CD8-positive, alpha-beta memory T cell (primary cell): ENCODE measurements around the gene SSX7. TPM values are rescaled to one million over a fixed set of nuclear protein-coding genes. Genes with fewer than 3 reads are reported as not detected.
"Not testable (repeated sequence)": the region's sequence is repeated elsewhere in the genome, so short reads cannot be mapped to it uniquely, and the experiment has no call there.

Experiments used
- CTCF ChIA-PET: fragments of 350-600 bp; sonication (Branson Sonifier 250); formaldehyde crosslinking; loops from one replicate; lab custom pipeline; 2021; ENCODE audit warnings: antibody characterized with exemption; lab: Charles Lee
- POLR2A ChIA-PET: fragments of 350-600 bp; sonication (Branson Sonifier 250); formaldehyde crosslinking; loops from one replicate; lab custom pipeline; 2021; ENCODE audit warnings: antibody characterized with exemption; lab: Charles Lee
- DNase-seq, 5 donors: peaks; one replicate each; pipeline versions ENCODE4 v3.0.0 to v3.0.0-alpha.2; 2020 to 2022; ENCODE audit warnings: mixed read lengths in 1 of 5
- H3K27ac ChIP-seq: one replicate; pipeline ENCODE4 v1.7.0; 2013; ENCODE audit warnings: low read depth, mild to moderate bottlenecking, low read length, moderate library complexity
- H3K27me3 ChIP-seq: 2 replicates; pipeline ENCODE4 v1.7.0; 2013; ENCODE audit warnings: low read length, mild to moderate bottlenecking; ENCODE audit not compliant: insufficient read depth, poor library complexity, severe bottlenecking
- H3K36me3 ChIP-seq: 2 replicates; pipeline ENCODE4 v1.7.0; 2013; ENCODE audit warnings: mild to moderate bottlenecking, low read length, moderate library complexity; ENCODE audit not compliant: insufficient read depth
- H3K4me1 ChIP-seq: 2 replicates; pipeline ENCODE4 v1.7.0; 2013; ENCODE audit warnings: mild to moderate bottlenecking, low read length, moderate library complexity; ENCODE audit not compliant: insufficient read depth
- H3K4me3 ChIP-seq: 2 replicates; pipeline ENCODE4 v1.7.0; 2013; ENCODE audit warnings: mild to moderate bottlenecking, low read length
- H3K9me3 ChIP-seq: 2 replicates; pipeline ENCODE4 v1.7.0; 2013; ENCODE audit warnings: mild to moderate bottlenecking, low read length
- H3K27ac Mint-ChIP-seq, 8 donors: one replicate each; pipeline ENCODE4 v1.8.0; 2020 to 2021; ENCODE audit warnings: mixed read lengths in 8 of 8, mild to moderate bottlenecking in 6 of 8, inconsistent platforms in 3 of 8, moderate library complexity in 3 of 8
- H3K27me3 Mint-ChIP-seq, 2 donors: one replicate each; pipeline ENCODE4 v1.8.0; 2020 to 2021; ENCODE audit warnings: mixed read lengths in 2 of 2, mild to moderate bottlenecking in 1 of 2, moderate library complexity in 1 of 2
- H3K36me3 Mint-ChIP-seq, 3 donors: one replicate each; pipeline ENCODE4 v1.8.0; 2020 to 2021; ENCODE audit warnings: mixed read lengths in 3 of 3, inconsistent platforms in 1 of 3, mild to moderate bottlenecking in 1 of 3
- H3K4me1 Mint-ChIP-seq, 3 donors: one replicate each; pipeline ENCODE4 v1.8.0; 2020 to 2021; ENCODE audit warnings: mixed read lengths in 3 of 3, inconsistent platforms in 1 of 3, mild to moderate bottlenecking in 1 of 3
- H3K4me3 Mint-ChIP-seq, 7 donors: one replicate each; pipeline ENCODE4 v1.8.0; 2020 to 2021; ENCODE audit warnings: mixed read lengths in 7 of 7, mild to moderate bottlenecking in 6 of 7, moderate library complexity in 4 of 7, inconsistent platforms in 2 of 7
- H3K9me3 Mint-ChIP-seq, 5 donors: one replicate each; pipeline ENCODE4 v1.8.0; 2020 to 2022; ENCODE audit warnings: mixed read lengths in 5 of 5, mild to moderate bottlenecking in 3 of 5, moderate library complexity in 2 of 5, inconsistent platforms in 1 of 5
- polyA plus RNA-seq: library from polyadenylated mRNA; unstranded; fragments of 300-500 nt; fragmentation: Illumina TruSeq; gene quantifications from one replicate; pipeline ENCODE4 v1.2.3, GENCODE V29; 2021
- total RNA-seq, 2 experiments: library from RNA; stranded (reverse); gene quantifications; one replicate each; pipeline ENCODE4 v1.2.3, GENCODE V29; 2021

SSX7 gene
- total RNA-seq (not detected), polyA plus RNA-seq (not detected)

- H3K27me3 ChIP-seq, H3K27ac ChIP-seq, H3K4me3 ChIP-seq, DNase-seq, CTCF ChIA-PET, H3K9me3 ChIP-seq, H3K4me1 ChIP-seq, H3K27me3 Mint-ChIP-seq, H3K4me3 Mint-ChIP-seq, H3K9me3 Mint-ChIP-seq, H3K36me3 Mint-ChIP-seq, H3K4me1 Mint-ChIP-seq, H3K36me3 ChIP-seq, H3K27ac Mint-ChIP-seq, POLR2A ChIA-PET: not testable (repeated sequence)
Measured at GRCh38 chrX:52654800-52655199, at the start of gene SSX7. Gene SSX7, minus strand, starts transcription at chrX:52654900. Its CDS starts 1,428 bp downstream, at chrX:52653472.

- H3K9me3 Mint-ChIP-seq, H3K27ac Mint-ChIP-seq, H3K36me3 Mint-ChIP-seq, H3K27ac ChIP-seq, H3K4me1 Mint-ChIP-seq, H3K27me3 ChIP-seq, H3K9me3 ChIP-seq, POLR2A ChIA-PET, H3K4me3 Mint-ChIP-seq, H3K4me3 ChIP-seq, H3K36me3 ChIP-seq, CTCF ChIA-PET, H3K27me3 Mint-ChIP-seq, DNase-seq, H3K4me1 ChIP-seq: not testable (repeated sequence)
Measured at GRCh38 chrX:52692034-52692433, 37.3 kb upstream of the SSX7 start.

GRCh38 chrX:52662218-52662617, 7.5 kb upstream of the SSX7 start:
- CTCF ChIA-PET, H3K36me3 ChIP-seq, H3K27ac ChIP-seq, H3K27ac Mint-ChIP-seq, H3K9me3 ChIP-seq, POLR2A ChIA-PET, H3K4me1 Mint-ChIP-seq, H3K4me1 ChIP-seq, H3K27me3 Mint-ChIP-seq, H3K36me3 Mint-ChIP-seq, DNase-seq, H3K9me3 Mint-ChIP-seq, H3K27me3 ChIP-seq, H3K4me3 Mint-ChIP-seq, H3K4me3 ChIP-seq: not testable (repeated sequence)

GRCh38 chrX:52655475-52655874, 775 bp upstream of the SSX7 start:
- H3K4me1 ChIP-seq, CTCF ChIA-PET, DNase-seq, H3K4me1 Mint-ChIP-seq, H3K27me3 Mint-ChIP-seq, H3K4me3 Mint-ChIP-seq, H3K9me3 ChIP-seq, POLR2A ChIA-PET, H3K27me3 ChIP-seq, H3K27ac Mint-ChIP-seq, H3K27ac ChIP-seq, H3K4me3 ChIP-seq, H3K9me3 Mint-ChIP-seq, H3K36me3 ChIP-seq, H3K36me3 Mint-ChIP-seq: not testable (repeated sequence)

- H3K36me3 Mint-ChIP-seq, H3K27me3 ChIP-seq, H3K27ac ChIP-seq, POLR2A ChIA-PET, H3K9me3 ChIP-seq, H3K27me3 Mint-ChIP-seq, H3K27ac Mint-ChIP-seq, DNase-seq, H3K4me3 Mint-ChIP-seq, H3K9me3 Mint-ChIP-seq, H3K4me3 ChIP-seq, H3K4me1 Mint-ChIP-seq, CTCF ChIA-PET, H3K36me3 ChIP-seq, H3K4me1 ChIP-seq: not testable (repeated sequence)
Measured at GRCh38 chrX:52650676-52651075, 4.0 kb downstream of the SSX7 start.

- H3K27me3 ChIP-seq, POLR2A ChIA-PET, H3K27ac ChIP-seq, H3K4me1 Mint-ChIP-seq, CTCF ChIA-PET, DNase-seq, H3K9me3 ChIP-seq, H3K4me3 Mint-ChIP-seq, H3K4me1 ChIP-seq, H3K36me3 Mint-ChIP-seq, H3K36me3 ChIP-seq, H3K9me3 Mint-ChIP-seq, H3K4me3 ChIP-seq, H3K27ac Mint-ChIP-seq: not testable (repeated sequence)
- H3K27me3 Mint-ChIP-seq, result peaks cover 4 to 11% of the 10 kb centered on the region in 2 donors
Measured at GRCh38 chrX:52648956-52649355, 5.7 kb downstream of the SSX7 start.

- POLR2A ChIA-PET, H3K27me3 ChIP-seq, H3K36me3 Mint-ChIP-seq, H3K4me1 ChIP-seq, H3K4me1 Mint-ChIP-seq, H3K9me3 ChIP-seq, H3K4me3 ChIP-seq, H3K27ac Mint-ChIP-seq, CTCF ChIA-PET, H3K9me3 Mint-ChIP-seq, H3K4me3 Mint-ChIP-seq, H3K36me3 ChIP-seq, H3K27ac ChIP-seq, DNase-seq: not testable (repeated sequence)
- H3K27me3 Mint-ChIP-seq, result peaks cover 4 to 14% of the 10 kb centered on the region in 2 donors
Measured at GRCh38 chrX:52628483-52628882, 26.2 kb downstream of the SSX7 start.

GRCh38 chrX:52620661-52621060, 34.0 kb downstream of the SSX7 start:
- H3K4me3 ChIP-seq, H3K4me1 Mint-ChIP-seq, H3K27me3 ChIP-seq, H3K4me3 Mint-ChIP-seq, H3K9me3 ChIP-seq, H3K9me3 Mint-ChIP-seq, H3K27ac ChIP-seq, H3K36me3 ChIP-seq, POLR2A ChIA-PET, H3K4me1 ChIP-seq, H3K36me3 Mint-ChIP-seq, DNase-seq, CTCF ChIA-PET: not testable (repeated sequence)
- H3K27ac Mint-ChIP-seq, result peak overlapping the region in 2 of 8 donors; percentile 35 to 39
- H3K27me3 Mint-ChIP-seq, result peaks cover 0 to 11% of the 10 kb centered on the region in 2 donors

- Histone ChIP-seq H3K9me3 (no peaks in the 10 kb centered on the region), H3K27me3 (no peaks in the 10 kb centered on the region), H3K4me3 (no peak overlapping the region), H3K4me1 (no peaks in the 10 kb centered on the region), H3K36me3 (no peaks in the 10 kb centered on the region), H3K27ac (no peak overlapping the region)
- CTCF ChIA-PET, result no interaction called here
- no peak overlapping the region for H3K4me3 Mint-ChIP-seq
- no peaks in the 10 kb centered on the region for H3K9me3 Mint-ChIP-seq
- no peak overlapping the region for H3K27ac Mint-ChIP-seq
- no peaks in the 10 kb centered on the region for H3K4me1 Mint-ChIP-seq
- peaks cover 3 to 9% of the 10 kb centered on the region in 2 donors for H3K27me3 Mint-ChIP-seq
- no peaks in the 10 kb centered on the region for H3K36me3 Mint-ChIP-seq
- POLR2A ChIA-PET, result no interaction called here
- no peak for DNase-seq
Measured at GRCh38 chrX:52608961-52609360, 45.7 kb downstream of the SSX7 start.
